Measurements from ENCODE around the gene IGLON5.

Gene IGLON5

DNA sequence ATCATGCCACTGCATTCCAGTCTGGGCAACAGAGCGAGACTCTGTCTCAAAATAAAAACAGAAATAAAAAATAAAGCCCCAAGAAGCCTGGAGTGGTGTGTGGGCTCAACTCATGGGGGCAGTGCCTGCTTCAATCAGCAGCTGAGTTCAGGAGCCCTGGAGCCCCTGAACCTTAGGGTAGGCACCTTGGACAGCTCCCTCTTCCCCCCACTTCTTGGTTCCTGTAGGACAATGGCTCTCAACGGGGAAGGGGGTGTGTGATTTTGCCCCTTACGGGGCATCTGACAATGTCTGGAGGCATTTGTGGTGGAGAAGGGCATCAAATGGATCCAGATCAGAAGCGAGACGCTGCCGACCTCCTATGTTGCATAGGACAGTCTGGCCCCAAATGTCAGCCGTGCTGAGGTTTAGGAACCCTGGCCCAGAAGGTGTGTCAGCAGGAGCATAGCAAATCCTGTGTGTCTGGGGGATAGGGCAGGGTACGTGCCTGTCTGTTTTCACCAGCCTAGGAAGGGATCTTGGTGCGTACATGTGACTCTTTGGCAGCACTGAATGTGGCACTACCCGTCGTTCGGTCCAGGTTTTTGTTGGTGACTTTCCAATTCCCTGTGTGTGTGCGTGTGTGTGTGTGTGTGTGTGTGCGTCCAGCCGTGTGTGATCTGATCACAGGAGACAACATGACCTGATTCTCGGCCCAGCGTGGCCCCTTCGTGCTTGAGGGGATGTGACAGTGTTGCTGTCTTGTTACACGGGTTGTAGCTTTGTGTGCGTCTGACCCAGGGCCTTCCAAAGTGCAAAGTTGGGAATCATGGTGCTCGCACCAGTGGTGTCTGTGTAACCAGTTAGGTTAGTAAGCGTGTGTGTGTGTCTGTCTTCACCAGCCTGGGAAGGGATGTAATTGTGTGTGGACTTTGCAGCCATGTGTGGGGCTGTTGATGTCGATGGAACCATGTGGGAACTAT lies 7.5 kb downstream of the IGLON5 start:
- no peak for DNase-seq

DNA sequence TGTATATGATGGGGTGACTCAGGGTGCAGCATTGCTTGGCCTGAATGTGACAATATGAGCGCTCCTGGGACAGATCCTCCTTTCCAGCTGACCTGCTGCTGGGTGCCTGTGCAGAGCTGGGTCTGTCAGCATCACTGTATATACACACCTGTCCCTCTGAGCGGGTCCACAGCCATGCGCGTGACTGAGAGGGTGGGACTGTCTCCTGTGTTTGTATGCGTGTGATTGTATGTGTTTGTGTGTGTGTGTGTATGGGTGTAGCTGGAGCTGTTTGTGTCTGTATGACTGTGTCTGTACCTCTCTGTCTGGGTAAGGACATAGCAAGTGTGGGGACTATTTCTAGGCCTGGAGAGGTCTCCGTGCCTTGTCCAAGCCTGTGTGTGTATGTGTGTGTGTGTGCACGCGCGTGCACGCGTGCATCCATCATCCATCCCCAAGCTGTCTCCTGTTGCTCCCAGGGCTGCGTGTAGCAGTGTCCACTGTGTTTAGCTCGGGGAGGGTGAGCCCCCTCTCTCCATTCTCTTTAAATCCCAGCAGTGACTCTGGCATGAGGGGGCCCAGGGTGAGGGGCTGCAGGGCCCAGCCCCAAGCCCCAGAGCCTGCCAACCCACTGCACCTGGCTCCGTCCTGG lies 8.3 kb downstream of the IGLON5 start:
- DNase-seq = no peak

DNA sequence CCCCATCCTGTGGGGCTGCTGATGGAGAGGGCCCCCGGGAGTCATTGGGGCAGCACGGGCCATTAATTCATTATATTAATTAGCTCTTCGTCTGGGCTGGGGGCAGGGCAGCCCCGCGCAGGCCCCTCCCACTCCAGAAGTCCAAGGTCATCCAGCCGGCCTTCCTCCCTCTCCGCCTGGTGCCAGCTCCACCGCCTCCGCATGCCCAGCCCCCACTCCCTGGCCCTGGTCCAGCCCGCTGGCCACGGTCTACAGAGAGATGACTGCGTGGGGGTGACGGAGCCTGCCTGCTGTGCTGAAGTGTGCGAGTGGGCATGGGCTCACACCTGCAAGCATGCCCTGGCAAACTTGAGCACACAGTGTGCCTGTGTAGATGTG lies 8.8 kb downstream of the IGLON5 start:
- no peak for DNase-seq

DNA sequence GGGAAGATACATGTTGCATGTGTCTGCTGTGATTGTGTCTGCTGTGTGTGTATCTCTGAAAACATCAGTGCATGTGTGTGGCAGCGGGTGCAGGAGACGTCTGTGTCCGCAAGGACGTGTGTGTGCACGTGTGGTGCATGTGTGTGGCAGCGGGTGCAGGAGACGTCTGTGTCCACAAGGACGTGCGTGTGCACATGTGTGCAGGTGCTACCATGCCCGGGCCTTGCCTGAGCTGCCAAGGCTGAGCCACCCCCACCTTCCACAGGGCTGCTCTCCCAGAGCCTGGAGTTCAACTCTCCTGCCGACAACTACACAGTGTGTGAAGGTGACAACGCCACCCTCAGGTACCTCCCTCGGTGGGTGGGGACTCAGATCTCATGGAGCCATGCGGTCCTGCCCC lies 10.4 kb downstream of the IGLON5 start:
- DNase-seq = no peak

DNA sequence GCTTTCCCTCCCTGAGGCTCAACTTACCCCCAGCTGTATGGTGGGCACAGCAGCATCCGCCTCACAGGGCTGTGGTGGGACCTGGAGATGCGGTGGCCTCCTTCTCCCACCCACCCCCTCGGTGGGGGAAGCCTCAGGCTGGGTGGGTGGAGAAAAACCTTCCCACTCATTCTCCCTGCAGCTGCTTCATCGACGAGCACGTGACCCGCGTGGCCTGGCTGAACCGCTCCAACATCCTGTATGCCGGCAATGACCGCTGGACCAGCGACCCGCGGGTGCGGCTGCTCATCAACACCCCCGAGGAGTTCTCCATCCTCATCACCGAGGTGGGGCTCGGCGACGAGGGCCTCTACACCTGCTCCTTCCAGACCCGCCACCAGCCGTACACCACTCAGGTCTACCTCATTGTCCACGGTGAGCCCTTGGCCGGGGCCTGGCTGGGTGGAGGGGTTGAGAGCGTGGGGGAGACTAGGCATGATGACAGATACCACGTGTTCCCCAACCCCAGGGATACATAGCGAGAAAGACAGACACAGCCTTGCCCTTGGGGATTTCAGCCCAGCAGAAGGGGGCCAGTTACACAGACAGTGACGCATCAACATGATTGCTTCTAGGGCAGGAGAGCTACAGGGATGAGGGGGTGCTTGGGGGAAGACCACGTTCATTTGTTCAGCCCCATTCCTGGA lies 12.2 kb downstream of the IGLON5 start:
- no peak for DNase-seq

DNA sequence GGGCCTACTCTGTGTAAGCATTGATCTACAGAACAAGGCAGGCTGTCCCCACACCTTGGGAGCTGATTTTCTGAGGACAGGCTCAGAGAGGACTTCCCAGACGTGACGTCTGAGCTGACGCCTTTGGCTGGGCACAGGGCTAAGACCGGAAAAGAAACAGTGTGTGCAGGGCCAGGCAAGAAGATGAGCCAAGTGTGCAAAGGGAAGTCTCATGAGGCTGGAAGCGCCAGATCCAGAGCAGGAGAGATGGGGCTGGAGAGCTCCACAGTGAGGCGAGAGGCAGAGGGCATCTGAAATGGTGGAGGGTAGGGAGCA lies 12.7 kb downstream of the IGLON5 start:
- no peak for DNase-seq

DNA sequence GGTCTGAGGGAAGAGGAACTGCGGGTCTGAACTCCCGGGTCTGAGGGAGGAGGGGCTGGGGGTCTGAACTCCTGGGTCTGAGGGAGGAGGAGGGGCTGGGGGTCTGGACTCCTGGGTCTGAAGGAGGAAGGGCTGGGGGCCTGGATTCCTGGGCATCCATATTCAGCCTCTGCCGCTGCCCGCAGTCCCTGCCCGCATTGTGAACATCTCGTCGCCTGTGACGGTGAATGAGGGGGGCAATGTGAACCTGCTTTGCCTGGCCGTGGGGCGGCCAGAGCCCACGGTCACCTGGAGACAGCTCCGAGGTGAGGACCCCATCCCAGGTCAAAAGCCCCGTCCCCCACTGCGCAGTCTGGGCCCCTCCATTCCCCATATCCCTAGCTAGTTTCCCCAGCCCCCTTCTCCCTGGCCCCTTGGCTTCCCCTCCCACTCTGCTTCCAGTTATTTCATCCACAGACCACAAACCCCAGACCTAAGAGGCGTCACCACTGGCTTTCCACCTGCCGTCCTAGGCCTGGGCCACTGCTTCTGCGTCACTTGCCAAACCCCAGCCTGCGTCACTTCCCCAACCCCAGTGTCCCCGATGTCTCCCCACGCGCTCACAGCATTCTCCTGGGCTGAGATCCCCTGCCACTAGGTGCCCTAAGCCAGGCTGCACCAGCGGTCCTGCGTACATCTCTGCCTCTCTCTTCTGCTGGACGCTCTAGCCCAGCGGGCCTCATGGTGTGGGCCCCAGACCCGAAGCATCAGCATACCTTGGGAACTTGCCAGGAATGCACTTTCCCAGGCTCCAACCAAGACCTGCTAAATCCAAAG lies 13.9 kb downstream of the IGLON5 start:
- no peak for DNase-seq

DNA sequence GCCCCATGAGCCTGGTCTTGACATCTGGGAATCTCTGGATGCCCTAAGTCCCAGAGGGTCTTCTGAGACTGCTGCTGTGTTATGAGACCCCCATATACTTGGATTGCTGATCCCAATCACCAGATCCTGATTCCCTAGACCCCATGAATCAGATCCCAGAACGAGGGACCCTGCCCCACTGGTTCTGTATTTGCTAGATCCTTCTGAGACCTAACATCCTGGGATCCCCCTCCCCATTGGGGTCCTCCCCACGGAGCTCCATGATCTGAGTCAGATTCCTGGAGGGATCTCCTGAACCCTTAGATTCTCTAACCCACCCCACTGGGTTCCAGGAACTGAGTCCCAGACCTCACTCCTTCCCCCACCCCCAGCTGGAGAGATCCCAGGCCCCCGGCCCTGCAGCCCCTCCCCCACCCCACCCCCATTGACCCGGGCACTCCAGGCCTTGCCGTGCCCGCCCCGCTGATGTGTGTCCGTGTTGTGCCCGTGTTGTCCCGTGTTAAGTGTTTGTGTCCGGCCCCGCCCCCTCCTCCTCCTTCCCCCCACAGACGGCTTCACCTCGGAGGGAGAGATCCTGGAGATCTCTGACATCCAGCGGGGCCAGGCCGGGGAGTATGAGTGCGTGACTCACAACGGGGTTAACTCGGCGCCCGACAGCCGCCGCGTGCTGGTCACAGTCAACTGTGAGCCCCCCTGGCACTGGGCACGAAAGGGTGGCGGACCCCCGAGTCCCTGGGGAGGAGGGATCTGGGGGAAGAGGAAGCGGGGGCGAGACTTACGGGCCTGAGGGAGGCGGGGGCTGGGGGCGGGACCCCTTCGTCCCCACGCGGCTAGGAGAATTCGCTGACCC lies 15.0 kb downstream of the IGLON5 start:
- no peak for DNase-seq

DNA sequence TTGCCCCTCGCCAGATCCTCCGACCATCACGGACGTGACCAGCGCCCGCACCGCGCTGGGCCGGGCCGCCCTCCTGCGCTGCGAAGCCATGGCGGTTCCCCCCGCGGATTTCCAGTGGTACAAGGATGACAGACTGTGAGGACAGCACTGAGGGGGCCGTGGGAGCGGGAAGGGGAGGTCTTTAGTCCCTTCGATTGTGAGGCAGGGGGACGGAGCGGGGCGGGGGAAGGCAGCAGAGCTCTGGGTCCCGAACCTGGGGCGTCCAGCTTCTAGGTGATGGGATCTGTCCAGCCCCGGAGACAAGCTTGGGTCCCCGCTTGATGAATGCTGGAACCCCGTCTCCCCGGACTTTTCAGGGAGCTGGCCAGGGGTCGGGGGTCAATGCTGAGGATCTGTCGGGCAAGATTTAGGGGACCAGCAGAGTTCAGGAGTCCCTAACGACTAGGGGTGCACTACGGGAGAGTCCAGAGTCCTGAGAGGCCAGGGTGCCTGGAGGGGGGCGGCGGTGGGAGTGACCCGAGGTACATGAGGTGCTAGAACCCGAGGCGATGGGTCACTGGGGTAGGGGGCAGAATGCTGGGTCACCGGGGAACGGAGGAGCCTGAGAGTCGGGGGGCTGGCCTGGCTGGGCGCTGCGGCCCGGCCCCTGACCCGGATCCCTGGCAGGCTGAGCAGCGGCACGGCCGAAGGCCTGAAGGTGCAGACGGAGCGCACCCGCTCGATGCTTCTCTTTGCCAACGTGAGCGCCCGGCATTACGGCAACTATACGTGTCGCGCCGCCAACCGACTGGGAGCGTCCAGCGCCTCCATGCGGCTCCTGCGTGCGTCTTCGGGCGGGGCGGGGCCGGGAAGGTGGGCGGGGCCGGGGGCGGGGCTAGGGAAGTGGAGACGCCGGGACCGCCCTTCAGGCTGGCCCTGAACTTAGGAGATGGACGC lies 15.9 kb downstream of the IGLON5 start:
- peak; percentile 75 for DNase-seq

DNA sequence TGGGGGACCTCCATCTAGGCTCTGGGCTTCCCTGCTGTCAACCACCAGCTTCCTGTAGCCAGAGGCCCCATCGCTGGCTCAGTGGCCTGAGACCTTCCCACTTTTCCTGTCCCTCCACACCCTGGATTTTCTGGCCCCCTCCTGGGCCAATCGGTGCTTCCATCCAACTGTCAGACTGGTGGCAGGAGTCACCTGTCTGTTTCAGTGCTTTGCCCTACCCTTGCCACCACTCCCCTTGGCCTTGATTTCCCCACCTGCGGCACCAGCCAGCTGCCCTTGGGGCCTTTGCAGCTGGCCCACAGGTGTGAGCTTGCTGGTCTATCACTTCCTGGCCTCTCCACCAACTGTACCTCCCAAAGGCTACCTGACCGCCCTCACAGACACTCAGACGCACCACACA lies 18.0 kb downstream of the IGLON5 start:
- DNase-seq = no peak

DNA sequence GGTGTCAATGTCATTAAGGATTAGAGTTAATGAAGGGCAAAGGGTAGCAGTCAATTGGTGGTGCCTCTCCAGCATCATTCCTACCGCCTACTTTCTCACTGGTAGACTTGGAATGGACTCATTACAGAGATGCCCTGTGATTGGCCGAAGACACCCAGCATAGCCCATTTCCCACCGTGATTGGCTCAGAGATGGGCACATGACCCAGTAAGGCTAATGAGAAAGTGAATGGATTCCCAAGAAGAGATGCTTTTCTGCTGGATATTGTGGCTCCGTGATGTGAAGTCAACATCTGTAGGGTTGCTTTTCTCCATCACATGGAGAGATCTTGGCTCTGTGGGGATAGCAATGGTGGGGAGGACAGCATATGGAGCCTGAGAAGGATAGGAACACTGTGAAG lies 18.9 kb downstream of the IGLON5 start:
- no peak for DNase-seq

DNA sequence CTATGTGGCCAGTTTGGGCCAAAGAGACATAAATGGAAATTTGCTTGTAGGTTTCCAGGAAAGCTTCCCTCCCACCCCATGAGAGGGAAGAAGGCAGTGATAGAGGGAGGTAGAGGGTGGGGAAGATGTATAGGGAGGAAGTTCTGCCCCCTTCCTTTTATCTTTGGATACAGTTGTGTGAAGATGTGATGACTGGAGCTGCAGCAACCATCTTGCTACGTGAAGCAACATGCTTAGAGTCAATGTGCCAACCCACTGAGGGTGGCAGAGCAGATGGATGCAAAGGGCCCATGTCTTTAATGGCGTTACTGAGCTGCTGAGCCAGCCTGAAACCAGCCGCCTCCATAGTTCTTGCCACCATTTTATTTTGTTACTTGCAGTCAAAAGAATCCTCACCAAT lies 19.7 kb downstream of the IGLON5 start:
- no peak for DNase-seq

DNA sequence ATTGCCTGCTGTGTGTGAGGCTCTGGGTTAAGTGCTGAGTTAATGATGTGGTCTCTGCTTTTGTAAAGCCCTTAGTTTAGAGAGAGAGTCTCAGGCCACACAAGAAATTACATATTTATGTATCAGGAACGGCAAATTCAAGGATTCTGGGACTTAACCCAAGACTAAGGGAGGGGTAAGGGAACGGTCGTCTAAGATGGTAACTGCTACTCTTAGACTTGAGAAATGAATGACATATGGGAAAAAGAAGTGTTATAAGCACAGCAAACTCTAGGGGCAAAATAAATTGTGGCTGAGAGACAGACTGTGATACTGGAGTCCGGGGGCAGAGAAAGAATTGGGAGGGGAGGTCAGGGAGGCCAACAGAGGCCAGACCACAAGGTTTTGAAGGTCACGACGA lies 20.3 kb downstream of the IGLON5 start:
- DNase-seq = no peak

DNA sequence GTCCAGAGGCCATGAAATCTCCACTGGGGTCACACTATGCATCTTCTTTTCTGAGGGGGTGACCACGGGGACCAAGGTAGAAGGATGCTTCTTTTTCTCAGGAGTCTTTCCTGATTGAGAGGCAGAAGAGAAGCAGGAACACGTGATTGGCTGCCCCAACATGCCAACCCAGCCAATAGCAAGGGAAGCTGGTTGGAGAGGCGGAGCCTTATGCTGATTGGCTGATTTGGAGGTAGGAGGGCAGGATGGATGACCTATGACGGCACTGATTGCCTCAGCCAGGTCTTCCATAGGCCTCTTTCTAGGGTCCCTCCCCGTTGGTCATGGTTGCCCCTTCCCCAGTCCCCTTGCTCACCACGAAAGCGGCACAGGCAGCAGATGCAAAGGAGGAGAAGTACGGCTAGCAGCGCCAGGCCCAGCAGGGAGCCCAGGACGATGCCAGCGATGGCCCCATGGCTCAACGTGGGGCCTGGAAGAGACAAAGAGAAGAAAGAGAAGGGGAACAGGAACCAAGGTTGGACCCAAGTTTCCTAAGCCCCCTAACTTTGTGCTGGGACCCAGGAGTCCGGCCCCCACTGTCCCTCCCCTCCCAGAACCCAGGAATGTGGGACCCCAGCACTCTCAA lies 22.5 kb downstream of the IGLON5 start:
- DNase-seq = no peak

DNA sequence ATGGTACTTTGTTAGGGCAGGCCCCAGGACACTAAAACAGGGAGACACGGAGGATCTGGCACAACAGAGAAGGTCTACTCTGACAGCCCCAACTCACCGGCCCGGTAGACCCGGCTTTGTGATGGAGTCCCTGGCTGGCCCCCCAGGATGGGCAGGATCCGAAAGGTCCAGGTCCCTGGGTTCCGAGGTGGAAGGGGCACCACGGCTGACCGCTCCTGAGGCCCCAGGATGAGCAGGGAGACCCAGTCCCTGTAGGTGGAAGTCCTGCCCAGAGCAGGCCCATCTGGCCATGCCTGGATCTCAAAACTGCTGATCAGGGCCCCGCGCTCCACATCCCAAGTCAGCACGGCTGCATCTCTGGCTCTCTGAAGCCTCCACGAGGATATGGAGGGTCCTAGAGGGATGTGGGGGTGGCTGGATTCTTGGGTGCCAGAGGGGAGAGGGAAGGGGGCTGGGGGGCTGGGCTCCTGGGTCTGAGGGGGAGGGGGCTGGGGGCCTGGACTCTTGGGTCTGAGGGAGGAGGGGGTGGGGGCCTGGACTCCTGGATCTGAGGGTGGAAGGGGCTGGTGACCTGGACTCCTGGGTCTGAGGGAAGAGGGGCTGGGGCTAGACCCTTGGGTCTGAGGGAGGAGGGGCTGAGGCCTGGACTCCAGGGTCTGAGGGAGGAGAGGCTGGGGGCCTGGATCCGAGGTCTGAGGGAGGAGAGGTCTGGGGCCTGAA lies 25.9 kb downstream of the IGLON5 start:
- no peak for DNase-seq

DNA sequence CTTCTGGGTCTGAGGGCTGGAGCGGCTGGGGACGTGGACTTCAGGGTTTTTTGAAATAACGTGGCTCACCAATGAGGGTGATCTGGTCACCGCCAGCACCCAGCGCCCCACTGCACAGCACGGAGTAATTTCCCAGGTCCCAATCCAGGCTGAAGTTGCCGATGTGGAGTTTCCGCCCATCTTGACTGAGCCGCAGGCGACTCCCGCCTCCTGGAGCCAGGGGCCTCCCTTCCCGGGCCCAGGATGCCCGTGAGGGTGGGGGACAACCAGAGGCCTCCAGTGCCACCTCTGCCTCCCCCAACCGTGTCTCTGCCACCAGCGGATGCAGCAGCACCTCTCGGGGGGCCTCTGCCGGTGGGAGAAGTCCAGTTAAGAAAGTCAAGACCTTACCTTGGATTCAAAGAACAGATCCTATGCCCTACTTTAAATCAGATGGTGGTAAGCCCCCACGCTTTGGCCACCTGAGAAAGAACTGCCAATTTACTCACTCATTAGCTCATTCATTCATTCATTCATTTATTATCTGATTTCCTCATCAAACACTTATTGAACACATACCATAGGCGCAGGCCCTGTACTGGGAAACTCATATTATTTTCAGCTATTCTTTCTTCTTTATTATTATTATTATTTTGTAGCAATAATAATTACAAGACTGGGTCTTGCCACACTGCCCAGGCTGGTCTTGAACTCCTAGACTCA lies 26.6 kb downstream of the IGLON5 start:
- no peak for DNase-seq

DNA sequence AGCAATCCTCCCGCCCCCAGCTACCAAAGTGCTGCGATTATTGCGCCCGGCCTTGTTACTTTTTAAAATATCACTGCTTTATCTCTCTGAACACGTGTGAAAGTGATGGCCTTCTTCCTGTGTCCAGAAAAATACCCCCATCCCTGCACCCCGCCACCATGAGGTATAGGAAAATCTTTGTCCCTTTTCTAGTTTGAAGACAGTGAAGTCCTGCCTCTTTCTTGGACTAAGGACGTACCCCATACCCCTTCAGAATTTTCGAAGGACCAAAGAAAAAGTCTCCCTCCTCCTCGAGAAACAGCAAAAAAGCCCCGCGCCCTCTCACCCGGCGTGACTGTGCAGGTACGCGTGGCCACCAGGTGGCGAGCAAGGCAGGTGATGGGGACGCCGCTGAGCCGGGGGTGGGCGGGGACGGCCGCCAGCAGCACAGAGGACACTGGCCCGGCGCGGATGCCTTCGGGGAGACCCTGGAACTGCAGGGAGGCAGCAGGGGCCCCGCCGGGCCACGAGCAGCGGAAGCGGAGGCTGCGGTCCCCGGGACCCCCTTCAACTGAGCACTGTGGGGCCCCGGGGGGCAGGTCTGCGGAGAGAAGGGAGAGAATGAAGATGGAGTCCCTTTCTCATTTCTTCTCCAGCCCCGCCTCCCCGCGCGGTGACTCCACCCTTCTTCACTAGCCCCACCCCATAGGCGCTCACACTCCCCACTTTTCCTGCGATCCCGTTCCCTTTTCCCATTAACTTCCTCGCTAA lies 27.3 kb downstream of the IGLON5 start:
- DNase-seq = peak; percentile 90

DNA sequence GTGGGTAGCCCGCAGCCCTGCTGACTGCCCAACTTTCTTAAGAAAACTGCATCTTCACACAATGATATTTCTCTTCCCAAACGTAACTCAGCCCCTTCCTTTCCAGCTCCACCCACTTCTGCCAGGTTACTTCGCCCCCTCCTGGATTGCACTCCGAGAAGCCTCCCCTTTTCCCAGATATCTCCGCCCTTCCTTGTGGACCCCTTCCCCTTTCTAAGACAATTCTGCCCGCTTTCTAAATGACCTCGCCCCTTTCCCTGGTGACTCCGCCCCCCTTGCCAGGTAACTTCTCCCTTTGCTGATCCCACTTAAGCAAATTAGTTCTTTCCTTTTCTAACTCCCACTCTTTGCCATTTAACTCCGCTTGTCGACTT lies 27.9 kb downstream of the IGLON5 start:
- DNase-seq = no peak
